NT2/D1 (cell line): ENCODE data around the gene SIGMAR1.

ENCODE experiments used
- YY1 ChIP-seq: IDR thresholded peaks from 2 replicates; pipeline ENCODE4 v1.6.1; 2011; ENCODE audit not compliant: insufficient read length, insufficient read depth
- ZNF274 ChIP-seq: IDR thresholded peaks from 2 replicates; pipeline ENCODE4 v1.6.1; 2011; ENCODE audit warnings: mild to moderate bottlenecking, low read depth, low read length

GRCh38 chr9:34630402-34631154 lies 7.0 kb downstream of the SIGMAR1 start:
- TF ChIP-seq YY1 (no peak), ZNF274 (no peak)
